ENCODE measurements around the gene STPG3.
"Not testable (repeated sequence)": the region's sequence is repeated elsewhere in the genome, so short reads cannot be mapped to it uniquely, and the experiment has no call there.

Gene STPG3

DNA sequence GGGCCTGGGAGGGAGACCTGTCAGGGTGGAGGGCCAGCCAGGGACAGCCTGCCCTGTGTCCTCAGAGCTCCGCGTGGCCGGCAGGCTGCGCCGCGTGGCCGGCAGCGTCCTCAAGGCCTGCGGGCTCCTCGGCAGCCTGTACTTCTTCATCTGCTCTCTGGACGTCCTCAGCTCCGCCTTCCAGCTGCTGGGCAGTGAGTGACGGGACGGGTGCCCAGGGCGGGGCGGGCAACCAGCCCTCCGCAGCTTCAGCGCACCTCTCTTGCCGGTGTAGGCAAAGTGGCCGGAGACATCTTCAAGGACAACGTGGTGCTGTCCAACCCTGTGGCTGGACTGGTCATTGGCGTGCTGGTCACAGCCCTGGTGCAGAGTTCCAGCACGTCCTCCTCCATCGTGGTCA lies 18.6 kb upstream of the STPG3 start:
- Histone ChIP-seq H3K4me3 (ENCODE audit: low read length) (no peak overlapping the region), H3K27ac (ENCODE audit: low read depth, low read length) (no peak overlapping the region), H3K4me1 (ENCODE audit: control insufficient read depth, insufficient read depth, low read length) (peaks cover 9% of the 10 kb centered on the region), H3K9ac (ENCODE audit: low read length) (no peak overlapping the region), H3K27me3 (ENCODE audit: control insufficient read depth, insufficient read depth, low read length) (peaks cover 43% of the 10 kb centered on the region), H3K36me3 (ENCODE audit: control insufficient read depth, insufficient read depth, low read length) (no peaks in the 10 kb centered on the region)

DNA sequence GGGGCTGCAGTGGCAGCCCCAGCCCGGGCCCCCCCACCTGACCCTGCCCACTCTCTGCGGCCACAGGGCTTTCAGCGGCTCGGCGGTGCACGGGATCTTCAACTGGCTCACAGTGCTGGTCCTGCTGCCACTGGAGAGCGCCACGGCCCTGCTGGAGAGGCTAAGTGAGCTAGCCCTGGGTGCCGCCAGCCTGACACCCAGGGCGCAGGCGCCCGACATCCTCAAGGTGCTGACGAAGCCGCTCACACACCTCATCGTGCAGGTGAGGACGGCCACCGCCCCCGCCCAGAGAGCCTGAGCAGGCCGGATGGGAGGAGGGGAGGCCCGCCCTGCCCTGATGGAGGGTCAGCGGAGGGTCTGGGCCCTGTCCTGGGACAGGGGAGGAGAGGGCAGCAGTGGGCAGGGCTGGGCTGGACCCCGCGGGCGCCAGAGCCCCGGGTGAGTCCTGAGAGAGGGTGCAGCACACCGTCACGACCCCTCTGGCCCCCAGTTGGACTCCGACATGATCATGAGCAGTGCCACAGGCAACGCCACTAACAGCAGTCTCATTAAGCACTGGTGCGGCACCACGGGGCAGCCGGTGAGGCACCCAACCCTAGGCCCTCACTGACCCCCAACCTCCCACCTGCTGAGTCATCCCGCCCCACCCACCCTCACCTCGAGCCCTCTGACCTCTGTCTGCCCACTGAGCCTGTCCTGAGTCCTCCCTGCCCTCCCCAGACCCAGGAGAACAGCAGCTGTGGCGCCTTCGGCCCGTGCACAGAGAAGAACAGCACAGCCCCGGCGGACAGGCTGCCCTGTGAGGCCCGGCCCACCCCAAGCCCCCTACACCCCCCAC lies 17.7 kb upstream of the STPG3 start:
- Histone ChIP-seq H3K4me3 (ENCODE audit: low read length) (no peak overlapping the region), H3K4me1 (ENCODE audit: control insufficient read depth, insufficient read depth, low read length) (peaks cover 10% of the 10 kb centered on the region), H3K36me3 (ENCODE audit: control insufficient read depth, insufficient read depth, low read length) (no peaks in the 10 kb centered on the region), H3K27ac (ENCODE audit: low read depth, low read length) (no peak overlapping the region), H3K27me3 (ENCODE audit: control insufficient read depth, insufficient read depth, low read length) (peaks cover 42% of the 10 kb centered on the region), H3K9ac (ENCODE audit: low read length) (no peak overlapping the region)

DNA sequence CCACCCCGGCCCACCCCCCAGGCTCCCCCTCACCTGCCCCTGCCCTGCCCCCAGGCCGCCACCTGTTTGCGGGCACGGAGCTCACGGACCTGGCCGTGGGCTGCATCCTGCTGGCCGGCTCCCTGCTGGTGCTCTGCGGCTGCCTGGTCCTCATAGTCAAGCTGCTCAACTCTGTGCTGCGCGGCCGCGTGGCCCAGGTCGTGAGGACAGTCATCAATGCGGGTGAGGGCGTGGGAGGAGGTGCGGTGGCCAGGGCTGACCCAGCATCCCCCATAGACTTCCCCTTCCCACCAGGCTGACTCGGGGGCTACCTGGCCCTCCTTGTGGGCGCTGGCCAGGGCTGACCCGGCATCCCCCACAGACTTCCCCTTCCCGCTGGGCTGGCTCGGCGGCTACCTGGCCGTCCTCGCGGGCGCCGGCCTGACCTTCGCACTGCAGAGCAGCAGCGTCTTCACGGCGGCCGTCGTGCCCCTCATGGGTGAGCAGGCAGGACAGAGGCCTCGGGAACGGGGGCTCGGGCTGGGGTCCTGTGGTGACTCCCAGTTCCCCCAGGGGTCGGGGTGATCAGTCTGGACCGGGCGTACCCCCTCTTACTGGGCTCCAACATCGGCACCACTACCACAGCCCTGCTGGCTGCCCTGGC lies 16.9 kb upstream of the STPG3 start:
- no peak overlapping the region for H3K4me3 ChIP-seq (ENCODE audit: low read length)
- H3K27me3 ChIP-seq (ENCODE audit: control insufficient read depth, insufficient read depth, low read length), result peaks cover 34% of the 10 kb centered on the region
- peaks cover 11% of the 10 kb centered on the region for H3K4me1 ChIP-seq (ENCODE audit: control insufficient read depth, insufficient read depth, low read length)
- no peaks in the 10 kb centered on the region for H3K36me3 ChIP-seq (ENCODE audit: control insufficient read depth, insufficient read depth, low read length)
- no peak overlapping the region for H3K27ac ChIP-seq (ENCODE audit: low read depth, low read length)
- H3K9ac ChIP-seq (ENCODE audit: low read length), result no peak overlapping the region

DNA sequence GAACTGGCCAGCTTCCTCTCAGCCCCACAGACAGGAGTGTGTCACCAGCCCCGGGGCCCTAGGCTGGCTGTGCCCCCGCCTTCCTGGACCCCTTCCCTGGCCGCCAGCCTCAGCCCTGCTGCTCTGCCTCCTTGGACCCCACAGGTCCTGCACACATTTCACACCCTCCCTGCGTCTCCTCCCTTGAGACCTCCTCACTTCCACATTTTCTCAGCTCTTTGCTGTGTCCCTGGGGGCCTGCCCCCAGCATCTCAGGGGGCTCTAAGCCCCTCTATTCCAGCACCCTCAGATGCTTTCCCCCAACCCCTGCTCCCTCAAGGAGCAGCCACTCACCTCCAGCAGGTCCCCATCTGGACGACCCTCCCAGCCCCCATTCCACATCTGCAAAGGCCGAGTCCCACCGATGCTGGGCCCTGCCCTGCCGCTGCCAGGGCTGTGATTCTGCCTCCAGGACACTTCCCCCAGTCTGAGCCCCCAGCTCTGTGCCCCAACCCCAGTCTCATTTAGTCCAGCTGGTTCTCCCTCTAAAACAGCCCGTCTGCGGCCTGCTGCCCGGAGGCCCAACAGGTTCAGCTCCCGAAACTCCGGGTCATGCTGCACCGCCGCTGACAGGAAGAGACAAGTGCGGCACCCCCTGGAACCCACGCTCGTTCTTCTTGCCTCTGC lies 16.2 kb upstream of the STPG3 start:
- H3K27me3 ChIP-seq (ENCODE audit: control insufficient read depth, insufficient read depth, low read length), result peaks cover 29% of the 10 kb centered on the region
- H3K9ac ChIP-seq (ENCODE audit: low read length), result no peak overlapping the region

DNA sequence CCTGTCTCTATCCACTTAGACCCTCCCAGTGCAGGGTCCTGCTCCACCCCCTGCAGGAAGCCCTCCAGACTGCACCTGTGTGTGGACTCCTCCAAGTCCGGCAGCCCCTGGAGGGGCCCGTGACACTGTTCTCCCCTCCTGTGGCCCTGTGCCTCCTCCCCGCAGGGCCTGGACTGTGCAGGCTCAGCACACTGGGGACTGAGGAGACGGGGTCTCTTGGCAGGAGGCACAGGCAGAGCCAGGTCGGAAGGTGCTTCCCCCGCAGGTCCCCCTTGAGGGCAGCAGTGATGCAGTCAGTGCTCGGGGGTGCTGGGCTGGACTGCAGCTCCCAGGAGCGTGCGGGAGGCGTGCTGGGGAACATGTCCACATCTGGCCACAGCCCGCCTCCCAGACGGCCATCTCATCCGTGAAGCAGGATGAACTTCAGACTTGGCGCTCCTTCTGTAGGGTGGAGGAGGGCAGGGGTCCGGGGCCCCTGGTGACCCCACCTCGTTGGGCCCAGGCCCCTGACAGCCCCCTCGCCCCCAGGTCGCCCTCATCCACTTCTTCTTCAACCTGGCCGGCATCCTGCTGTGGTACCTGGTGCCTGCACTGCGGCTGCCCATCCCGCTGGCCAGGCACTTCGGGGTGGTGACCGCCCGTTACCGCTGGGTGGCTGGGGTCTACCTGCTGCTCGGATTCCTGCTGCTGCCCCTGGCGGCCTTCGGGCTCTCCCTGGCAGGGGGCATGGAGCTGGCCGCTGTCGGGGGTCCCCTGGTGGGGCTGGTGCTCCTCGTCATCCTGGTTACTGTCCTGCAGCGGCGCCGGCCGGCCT lies 15.5 kb upstream of the STPG3 start:
- peak overlapping the region; percentile 2 for H3K4me3 ChIP-seq (ENCODE audit: low read length)
- H3K27me3 ChIP-seq (ENCODE audit: control insufficient read depth, insufficient read depth, low read length), result peaks cover 21% of the 10 kb centered on the region
- no peak overlapping the region for H3K27ac ChIP-seq (ENCODE audit: low read depth, low read length)
- peaks cover 11% of the 10 kb centered on the region for H3K4me1 ChIP-seq (ENCODE audit: control insufficient read depth, insufficient read depth, low read length)
- no peaks in the 10 kb centered on the region for H3K36me3 ChIP-seq (ENCODE audit: control insufficient read depth, insufficient read depth, low read length)
- H3K9ac ChIP-seq (ENCODE audit: low read length), result no peak overlapping the region

More for the DNA sequence above, 16.2 kb upstream of the STPG3 start:
- Histone ChIP-seq H3K4me1 (ENCODE audit: control insufficient read depth, insufficient read depth, low read length) (peaks cover 11% of the 10 kb centered on the region), H3K36me3 (ENCODE audit: control insufficient read depth, insufficient read depth, low read length) (no peaks in the 10 kb centered on the region), H3K27ac (ENCODE audit: low read depth, low read length) (no peak overlapping the region), H3K4me3 (ENCODE audit: low read length) (no peak overlapping the region)

DNA sequence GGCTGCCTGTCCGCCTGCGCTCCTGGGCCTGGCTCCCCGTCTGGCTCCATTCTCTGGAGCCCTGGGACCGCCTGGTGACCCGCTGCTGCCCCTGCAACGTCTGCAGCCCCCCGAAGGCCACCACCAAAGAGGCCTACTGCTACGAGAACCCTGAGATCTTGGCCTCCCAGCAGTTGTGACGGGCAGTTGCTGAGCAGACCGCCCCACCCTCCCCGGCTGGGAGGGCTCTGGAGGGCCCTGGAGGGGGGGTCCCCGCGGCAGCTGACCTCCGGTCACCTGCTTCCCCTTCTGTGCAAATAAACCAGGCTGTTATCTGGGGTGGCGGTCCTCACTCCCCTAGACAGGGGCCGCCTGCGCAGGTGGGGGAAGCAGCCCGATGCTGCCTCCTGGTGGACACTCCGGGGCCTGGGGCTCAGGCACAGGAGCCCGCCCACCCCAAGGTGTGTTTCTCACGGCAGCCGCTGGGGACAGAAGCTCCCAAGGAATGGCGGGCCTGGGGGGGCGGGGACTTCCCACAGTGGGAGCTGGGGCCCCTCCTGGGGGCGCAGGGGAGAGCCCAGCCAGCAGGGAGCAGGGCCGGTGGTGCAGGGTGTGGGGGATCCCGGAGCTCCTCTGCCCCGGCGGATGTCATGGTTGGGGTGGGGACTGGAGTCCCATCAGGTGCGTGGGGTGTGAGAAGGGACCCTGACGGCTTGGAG lies 14.7 kb upstream of the STPG3 start:
- Histone ChIP-seq H3K36me3 (ENCODE audit: control insufficient read depth, insufficient read depth, low read length) (no peaks in the 10 kb centered on the region), H3K27ac (ENCODE audit: low read depth, low read length) (no peak overlapping the region), H3K4me3 (ENCODE audit: low read length) (peak overlapping the region; percentile 41), H3K9ac (ENCODE audit: low read length) (no peak overlapping the region), H3K27me3 (ENCODE audit: control insufficient read depth, insufficient read depth, low read length) (peaks cover 19% of the 10 kb centered on the region), H3K4me1 (ENCODE audit: control insufficient read depth, insufficient read depth, low read length) (peaks cover 11% of the 10 kb centered on the region)

DNA sequence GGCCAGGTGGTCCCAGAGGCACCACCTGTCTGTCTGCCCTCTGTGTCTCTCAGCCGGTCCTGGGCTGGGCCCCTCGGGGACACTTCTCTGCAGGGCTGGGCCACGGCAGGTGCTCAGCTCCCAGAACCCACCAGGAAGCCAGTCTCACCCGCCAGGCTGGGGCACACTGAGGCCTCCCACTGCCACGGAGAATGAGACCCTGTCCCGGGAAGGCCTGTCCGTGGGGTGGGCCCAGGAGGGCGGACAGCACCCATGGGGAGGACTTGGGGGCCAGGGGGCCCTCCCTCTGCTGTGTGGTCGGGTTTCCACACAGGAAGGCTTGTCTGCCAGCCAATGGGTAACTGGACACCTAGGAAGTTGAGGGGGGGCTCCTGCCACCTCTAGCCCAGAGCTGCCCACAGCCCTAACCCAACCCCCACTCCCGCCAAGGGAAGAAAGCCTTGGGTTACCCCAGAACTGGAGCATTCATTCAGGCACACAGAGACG lies 14.1 kb upstream of the STPG3 start:
- peaks cover 11% of the 10 kb centered on the region for H3K4me1 ChIP-seq (ENCODE audit: control insufficient read depth, insufficient read depth, low read length)
- H3K27ac ChIP-seq (ENCODE audit: low read depth, low read length), result no peak overlapping the region
- peak overlapping the region; percentile 41 for H3K4me3 ChIP-seq (ENCODE audit: low read length)
- no peak overlapping the region for H3K9ac ChIP-seq (ENCODE audit: low read length)
- no peaks in the 10 kb centered on the region for H3K36me3 ChIP-seq (ENCODE audit: control insufficient read depth, insufficient read depth, low read length)
- peaks cover 19% of the 10 kb centered on the region for H3K27me3 ChIP-seq (ENCODE audit: control insufficient read depth, insufficient read depth, low read length)

DNA sequence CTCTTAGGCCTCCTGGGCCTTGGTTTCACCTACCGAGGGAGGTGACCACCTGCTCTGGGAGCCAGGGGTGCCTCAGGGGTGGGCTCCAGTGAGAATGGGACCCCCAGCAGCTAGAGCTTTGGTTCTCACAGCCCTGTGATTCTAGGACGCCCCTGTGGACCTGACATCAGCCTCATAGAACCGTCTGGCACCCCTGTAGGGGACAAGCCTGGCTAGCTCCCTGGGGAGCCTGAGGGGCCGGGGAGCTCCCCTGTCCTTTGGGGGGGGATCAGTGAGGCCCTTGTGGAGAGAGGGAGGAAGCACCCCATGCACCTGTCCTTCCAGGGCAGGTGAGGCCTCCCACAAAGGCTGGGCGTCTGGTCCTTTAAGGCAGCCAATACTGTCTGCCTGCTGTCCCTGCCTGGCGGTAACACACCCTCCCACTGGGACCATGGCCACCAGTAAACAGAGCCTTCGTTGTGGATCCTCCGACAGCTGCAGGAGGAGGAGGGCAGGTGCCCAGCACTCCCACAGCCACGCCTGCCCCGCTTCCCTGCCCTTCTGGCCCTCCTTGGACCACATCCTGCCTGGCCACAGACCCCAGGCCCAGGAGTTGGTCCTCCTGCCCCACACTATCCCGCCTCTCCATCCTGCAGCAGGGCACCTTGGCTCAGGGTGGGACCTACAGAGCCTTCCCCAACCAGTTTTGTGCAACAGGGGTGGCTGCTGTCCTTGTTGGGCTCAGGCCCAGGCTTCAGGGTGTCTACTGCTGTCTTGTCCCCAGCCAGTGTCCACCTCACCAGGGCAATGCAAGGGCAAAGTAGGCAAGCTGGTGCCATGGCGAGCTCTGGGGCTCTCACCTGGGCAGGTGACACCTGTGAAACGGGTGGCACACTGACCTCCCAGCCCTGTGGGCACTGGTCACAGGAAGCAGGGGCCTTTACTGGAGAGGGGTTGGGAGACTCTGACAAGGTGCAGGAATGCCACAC lies 13.0 kb upstream of the STPG3 start:
- Histone ChIP-seq H3K9ac (ENCODE audit: low read length) (no peak overlapping the region), H3K4me3 (ENCODE audit: low read length) (peak overlapping the region; percentile 21), H3K36me3 (ENCODE audit: control insufficient read depth, insufficient read depth, low read length) (peaks cover 7% of the 10 kb centered on the region), H3K27me3 (ENCODE audit: control insufficient read depth, insufficient read depth, low read length) (peaks cover 16% of the 10 kb centered on the region), H3K27ac (ENCODE audit: low read depth, low read length) (no peak overlapping the region), H3K4me1 (ENCODE audit: control insufficient read depth, insufficient read depth, low read length) (peaks cover 20% of the 10 kb centered on the region)

DNA sequence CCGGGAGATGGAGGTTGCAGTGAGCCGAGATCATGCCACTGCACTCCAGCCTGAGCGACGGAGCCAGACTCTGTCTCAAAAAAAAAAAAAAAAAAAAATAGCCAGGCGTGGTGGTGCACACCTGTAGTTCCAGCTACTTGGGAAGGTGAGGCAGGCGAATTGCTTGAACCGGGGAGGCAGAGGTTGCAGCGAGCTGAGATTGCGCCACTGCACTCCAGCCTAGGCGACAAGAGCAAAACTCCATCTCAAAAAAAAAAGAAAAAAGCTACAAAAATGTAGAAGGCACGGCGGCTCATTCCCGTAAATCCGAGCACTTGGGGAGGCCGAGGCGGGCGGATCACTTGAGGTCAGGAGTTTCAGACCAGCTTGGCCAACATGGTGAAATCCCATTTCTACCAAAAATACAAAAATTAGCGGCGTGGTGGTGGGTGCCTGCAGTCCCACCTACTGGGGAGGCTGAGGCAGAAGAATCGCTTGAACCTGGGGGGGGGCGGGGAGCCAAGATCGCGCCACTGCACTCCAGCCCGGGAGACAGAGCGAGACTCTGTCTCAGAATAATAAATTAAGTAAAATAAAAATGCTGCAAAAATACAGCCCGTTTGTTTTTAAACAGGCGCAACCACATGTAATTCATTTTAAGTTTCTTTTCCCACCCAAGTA lies 11.4 kb upstream of the STPG3 start:
- H3K36me3 ChIP-seq (ENCODE audit: control insufficient read depth, insufficient read depth, low read length), result peaks cover 11% of the 10 kb centered on the region
- H3K4me1 ChIP-seq (ENCODE audit: control insufficient read depth, insufficient read depth, low read length), result peaks cover 20% of the 10 kb centered on the region
- peak overlapping the region; percentile 40 for H3K9ac ChIP-seq (ENCODE audit: low read length)

DNA sequence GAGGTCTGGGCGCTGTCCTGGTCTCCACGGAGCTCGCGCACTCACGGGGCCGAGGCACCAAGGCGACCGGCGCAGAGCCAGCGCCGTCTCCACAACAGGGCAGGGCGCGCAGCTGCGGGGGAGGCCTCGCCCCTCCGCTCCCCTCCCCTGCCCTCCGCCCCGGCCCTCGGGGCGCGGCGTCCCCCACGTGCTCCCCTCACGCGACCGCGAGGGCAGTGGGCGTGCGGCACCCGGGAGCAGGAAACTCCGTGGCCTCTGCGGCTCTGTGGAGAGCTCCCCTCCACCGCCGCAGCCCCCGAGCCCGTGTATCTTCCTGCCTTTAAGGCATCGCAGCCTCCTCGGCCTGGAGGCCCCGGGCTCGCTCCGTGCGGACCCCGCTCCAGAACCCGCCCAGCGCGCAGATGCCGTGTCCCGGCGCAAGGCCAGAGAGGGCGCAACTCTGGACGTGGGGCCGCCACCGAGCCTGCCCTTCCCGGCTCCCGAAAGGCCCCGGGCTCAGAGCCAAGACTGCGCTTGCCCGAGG lies 10.7 kb upstream of the STPG3 start:
- H3K4me1 ChIP-seq (ENCODE audit: control insufficient read depth, insufficient read depth, low read length), result peaks cover 20% of the 10 kb centered on the region
- H3K9ac ChIP-seq (ENCODE audit: low read length), result peak overlapping the region; percentile 40

More for the DNA sequence above, 11.4 kb upstream of the STPG3 start:
- Histone ChIP-seq H3K27ac (ENCODE audit: low read depth, low read length) (peak overlapping the region; percentile 96), H3K4me3 (ENCODE audit: low read length) (peak overlapping the region; percentile 82)
- not testable (repeated sequence) for H3K27me3 ChIP-seq (ENCODE audit: control insufficient read depth, insufficient read depth, low read length)

More for the DNA sequence above, 10.7 kb upstream of the STPG3 start:
- peaks cover 11% of the 10 kb centered on the region for H3K36me3 ChIP-seq (ENCODE audit: control insufficient read depth, insufficient read depth, low read length)
- H3K27me3 ChIP-seq (ENCODE audit: control insufficient read depth, insufficient read depth, low read length), result peaks cover 2% of the 10 kb centered on the region
- H3K27ac ChIP-seq (ENCODE audit: low read depth, low read length), result peak overlapping the region; percentile 96
- H3K4me3 ChIP-seq (ENCODE audit: low read length), result peak overlapping the region; percentile 82
